H1 (cell line): ENCODE measurements around the gene TNFRSF18. TPM values are rescaled to one million over a fixed set of nuclear protein-coding genes. Genes with fewer than 3 reads are reported as not detected.

Experiments used
- CTCF ChIA-PET: fragments of 300-600 bp; sonication (Branson Sonifier 250); formaldehyde crosslinking; loops from one replicate; lab custom pipeline; 2021; ENCODE audit not compliant: partially characterized antibody; lab: Charles Lee
- POLR2A ChIA-PET: fragments of 300-600 bp; sonication (Branson Sonifier 250); formaldehyde crosslinking; loops from one replicate; lab custom pipeline; 2021; ENCODE audit warnings: inconsistent platforms; ENCODE audit not compliant: partially characterized antibody; lab: Charles Lee
- DNase-seq, 2 experiments: peaks; one replicate each; pipeline versions ENCODE4 v3.0.0 to v3.0.0-alpha.2; 2010 to 2022; ENCODE audit warnings: low spot score in 2 of 2, low read depth in 1 of 2, mixed read lengths in 1 of 2
- FAIRE-seq: peaks from 2 replicates; lab custom pipeline; 2011; peaks lifted over from hg19 to GRCh38; lab: Jason Lieb, UNC
- H2AFZ ChIP-seq: 2 replicates; pipeline ENCODE4 v1.8.1; 2012; ENCODE audit warnings: low read length, inconsistent platforms
- H2AK5ac ChIP-seq: 2 replicates; pipeline ENCODE4 v1.6.1; 2013; ENCODE audit warnings: low read depth, low read length
- H2BK120ac ChIP-seq: replicated peaks from 2 replicates; pipeline ENCODE3; 2013; ENCODE audit warnings: low read depth, low read length, inconsistent platforms
- H2BK12ac ChIP-seq: 2 replicates; pipeline ENCODE4 v1.6.1; 2013; ENCODE audit warnings: low read depth, low read length
- H2BK15ac ChIP-seq: 2 replicates; pipeline ENCODE4 v1.6.1; 2013; ENCODE audit warnings: low read length
- H2BK20ac ChIP-seq: 2 replicates; pipeline ENCODE4 v1.6.1; 2013; ENCODE audit warnings: low read length
- H2BK5ac ChIP-seq: 2 replicates; pipeline ENCODE4 v1.6.1; 2013; ENCODE audit warnings: low read depth, low read length
- H3K14ac ChIP-seq: 2 replicates; pipeline ENCODE4 v1.6.1; 2013; ENCODE audit warnings: inconsistent platforms; ENCODE audit not compliant: insufficient read length
- H3K18ac ChIP-seq: 2 replicates; pipeline ENCODE4 v1.6.1; 2013; ENCODE audit warnings: low read length; ENCODE audit errors: extremely low read depth
- H3K23ac ChIP-seq: 2 replicates; pipeline ENCODE4 v1.6.1; 2013; ENCODE audit warnings: inconsistent platforms; ENCODE audit not compliant: insufficient read length
- H3K23me2 ChIP-seq: 2 replicates; pipeline ENCODE4 v1.6.1; 2013; ENCODE audit warnings: low read depth, low read length
- H3K27ac ChIP-seq: 2 replicates; pipeline ENCODE4 v1.6.1; 2011; ENCODE audit warnings: low read depth, low read length, inconsistent platforms
- H3K27me3 ChIP-seq, 4 experiments: replicated peaks in 1 of 4; 1 replicate in 1 of 4; 2 replicates in 3 of 4; pipeline versions ENCODE4 v1.6.1 to v1.8.1; 2011 to 2013; ENCODE audit warnings: low read length in 3 of 4, mild to moderate bottlenecking in 3 of 4, inconsistent platforms in 2 of 4, mixed read lengths in 2 of 4, moderate library complexity in 1 of 4; ENCODE audit not compliant: control insufficient read depth in 3 of 4, insufficient read depth in 3 of 4; ENCODE audit errors: extremely low read depth in 1 of 4
- H3K36me3 ChIP-seq, 4 experiments: 2 replicates each; pipeline versions ENCODE4 v1.6.1 to v1.8.1; 2011 to 2013; ENCODE audit warnings: mild to moderate bottlenecking in 4 of 4, low read length in 3 of 4, moderate library complexity in 2 of 4, control low read depth in 1 of 4, inconsistent platforms in 1 of 4; ENCODE audit not compliant: insufficient read depth in 4 of 4, control insufficient read depth in 2 of 4
- H3K4ac ChIP-seq: replicated peaks from 2 replicates; pipeline ENCODE3; 2013; ENCODE audit warnings: low read length, low read depth, mixed read lengths, inconsistent platforms; ENCODE audit not compliant: insufficient read length
- H3K4me1 ChIP-seq, 4 experiments: replicated peaks in 1 of 4; 1 replicate in 1 of 4; 2 replicates in 3 of 4; pipeline versions ENCODE4 v1.6.1 to v1.8.1; 2011 to 2013; ENCODE audit warnings: low read length in 3 of 4, inconsistent platforms in 2 of 4, mixed read lengths in 1 of 4; ENCODE audit not compliant: insufficient read depth in 4 of 4, control insufficient read depth in 3 of 4
- H3K4me2 ChIP-seq, 2 experiments: 2 replicates each; pipeline versions ENCODE4 v1.6.1 to v1.8.1; 2011 to 2013; ENCODE audit warnings: low read depth in 2 of 2, low read length in 2 of 2, control low read depth in 1 of 2, inconsistent platforms in 1 of 2, mild to moderate bottlenecking in 1 of 2; ENCODE audit not compliant: insufficient read depth in 1 of 2
- H3K4me3 ChIP-seq, 4 experiments: fragments of 200-600, 300-600 bp in 1 of 4; sonication (generic), shearing (Covaris generic), sonication (Bioruptor Twin) in 1 of 4; 2 replicates each; pipeline versions ENCODE4 v1.5.1 to v1.8.1; 2011 to 2016; ENCODE audit warnings: low read length in 4 of 4, low read depth in 3 of 4, control low read depth in 2 of 4, inconsistent platforms in 2 of 4, mild to moderate bottlenecking in 2 of 4, mixed read lengths in 1 of 4, moderate library complexity in 1 of 4; ENCODE audit not compliant: insufficient read depth in 2 of 4; ENCODE audit errors: extremely low read depth in 1 of 4
- H3K56ac ChIP-seq: replicated peaks from 2 replicates; pipeline ENCODE3; 2013; ENCODE audit warnings: low read depth, mild to moderate bottlenecking, mixed read lengths, low read length, inconsistent platforms; ENCODE audit not compliant: insufficient read length
- H3K79me1 ChIP-seq: 2 replicates; pipeline ENCODE4 v1.6.1; 2013; ENCODE audit warnings: low read depth, low read length, control low read depth
- H3K79me2 ChIP-seq, 2 experiments: 2 replicates each; pipeline versions ENCODE4 v1.6.1 to v1.8.1; 2012 to 2013; ENCODE audit warnings: low read length in 2 of 2, mild to moderate bottlenecking in 2 of 2, inconsistent platforms in 1 of 2; ENCODE audit not compliant: insufficient read depth in 2 of 2, control insufficient read depth in 1 of 2
- H3K9ac ChIP-seq, 4 experiments: replicated peaks in 1 of 4; 1 replicate in 1 of 4; 2 replicates in 3 of 4; pipeline versions ENCODE4 v1.6.1 to v1.8.1; 2011 to 2013; ENCODE audit warnings: low read depth in 3 of 4, low read length in 3 of 4, control low read depth in 2 of 4, mild to moderate bottlenecking in 2 of 4, moderate library complexity in 2 of 4, inconsistent platforms in 1 of 4; ENCODE audit errors: extremely low read depth in 1 of 4
- H3K9me3 ChIP-seq, 2 experiments: 2 replicates each; pipeline versions ENCODE4 v1.6.1 to v1.8.1; 2012 to 2013; ENCODE audit warnings: mild to moderate bottlenecking in 2 of 2, moderate library complexity in 2 of 2, control low read depth in 1 of 2, inconsistent platforms in 1 of 2, low read depth in 1 of 2, low read length in 1 of 2, mixed read lengths in 1 of 2; ENCODE audit not compliant: insufficient read depth in 2 of 2
- H4K20me1 ChIP-seq, 2 experiments: replicated peaks in 1 of 2; 2 replicates each; pipeline versions ENCODE3 to v1.8.1; 2011 to 2013; ENCODE audit warnings: inconsistent platforms in 2 of 2, low read length in 2 of 2, mild to moderate bottlenecking in 1 of 2; ENCODE audit not compliant: insufficient read depth in 2 of 2, control insufficient read depth in 1 of 2
- H4K5ac ChIP-seq: 2 replicates; pipeline ENCODE4 v1.6.1; 2013; ENCODE audit warnings: low read length, low read depth, mixed read lengths, inconsistent platforms; ENCODE audit not compliant: insufficient read length
- H4K8ac ChIP-seq: 2 replicates; pipeline ENCODE4 v1.8.0; 2013; ENCODE audit warnings: mild to moderate bottlenecking, moderate library complexity, low read length, inconsistent platforms; ENCODE audit not compliant: insufficient read depth; ENCODE audit errors: extremely low read depth
- H4K91ac ChIP-seq: replicated peaks from 2 replicates; pipeline ENCODE3; 2013; ENCODE audit warnings: low read length, mixed read lengths, inconsistent platforms; ENCODE audit not compliant: insufficient read length
- EGR1 ChIP-seq: IDR thresholded peaks from 2 replicates; pipeline ENCODE4 v1.6.1; 2011; ENCODE audit warnings: low read depth, low read length, borderline replicate concordance
- EZH2 ChIP-seq: fragments of 200-600 bp; sonication (generic); IDR thresholded peaks from 2 replicates; pipeline ENCODE4 v1.7.1; 2012; ENCODE audit warnings: low read depth, mild to moderate bottlenecking, moderate library complexity, low read length, inconsistent platforms; ENCODE audit not compliant: severe bottlenecking
- PHF8 ChIP-seq: fragments of 200-600 bp; sonication (generic); conservative IDR thresholded peaks from 2 replicates; pipeline ENCODE4 v1.7.1; 2012; ENCODE audit warnings: low read depth, mild to moderate bottlenecking, inconsistent platforms, low read length, moderate library complexity
- POLR2AphosphoS5 ChIP-seq: IDR thresholded peaks from 2 replicates; pipeline ENCODE4 v1.6.1; 2011; ENCODE audit warnings: low read depth, low read length
- POU5F1 ChIP-seq: IDR thresholded peaks from 2 replicates; pipeline ENCODE4 v1.6.1; 2011; ENCODE audit warnings: low read depth, mild to moderate bottlenecking, low read length, moderate library complexity
- SP1 ChIP-seq: IDR thresholded peaks from 2 replicates; pipeline ENCODE4 v1.6.1; 2011; ENCODE audit warnings: low read depth, low read length
- SP4 ChIP-seq: IDR thresholded peaks from 2 replicates; pipeline ENCODE4 v1.6.1; 2012; ENCODE audit warnings: low read length, inconsistent platforms
- WGBS, 2 experiments: shearing (Covaris generic) in 1 of 2; methylation state at CpG; one replicate each; pipeline versions ENCODE4 v1.1.6 to v1.1.7; 2013 to 2015; ENCODE audit warnings: low lambda C conversion rate in 2 of 2, mixed read lengths in 2 of 2, inconsistent platforms in 1 of 2, low coverage in 1 of 2, missing lambda C conversion rate in 1 of 2; ENCODE audit not compliant: insufficient replicate concordance in 2 of 2, insufficient coverage in 1 of 2, insufficient read length in 1 of 2; ENCODE audit errors: extremely low coverage in 1 of 2, missing lambda C conversion rate in 1 of 2; 5-methylcytosine and 5-hydroxymethylcytosine counted together
- polyA plus RNA-seq, 7 experiments: library from polyadenylated mRNA; depleted of rRNA in 3 of 7; stranded (reverse) in 5 of 7; unstranded in 2 of 7; fragments of >200 nt in 5 of 7; fragments of 200-250 nt in 2 of 7; gene quantifications; 1 replicate in 5 of 7; 2 replicates in 1 of 7; 4 replicates in 1 of 7; pipeline versions ENCODE4 v1.2.1 to v1.2.3, GENCODE V29; 2011 to 2013; ENCODE audit warnings: missing spikeins in 2 of 7, mixed read lengths in 2 of 7
- total RNA-seq: library from RNA; stranded (reverse); fragmentation: NEBNext Ultra II Directional; extraction: Animal tissue kit (Norgen Biotek cat#: 25700); gene quantifications from 2 replicates; pipeline ENCODE4 v1.2.1, GENCODE V29; 2021

TNFRSF18 gene
- total and polyA plus RNA-seq, 2 of the 8 experiments (the other 6 are each of a cell fraction or from before 2014, with no cell fraction given) = 1.5 to 2.5 TPM

DNA sequence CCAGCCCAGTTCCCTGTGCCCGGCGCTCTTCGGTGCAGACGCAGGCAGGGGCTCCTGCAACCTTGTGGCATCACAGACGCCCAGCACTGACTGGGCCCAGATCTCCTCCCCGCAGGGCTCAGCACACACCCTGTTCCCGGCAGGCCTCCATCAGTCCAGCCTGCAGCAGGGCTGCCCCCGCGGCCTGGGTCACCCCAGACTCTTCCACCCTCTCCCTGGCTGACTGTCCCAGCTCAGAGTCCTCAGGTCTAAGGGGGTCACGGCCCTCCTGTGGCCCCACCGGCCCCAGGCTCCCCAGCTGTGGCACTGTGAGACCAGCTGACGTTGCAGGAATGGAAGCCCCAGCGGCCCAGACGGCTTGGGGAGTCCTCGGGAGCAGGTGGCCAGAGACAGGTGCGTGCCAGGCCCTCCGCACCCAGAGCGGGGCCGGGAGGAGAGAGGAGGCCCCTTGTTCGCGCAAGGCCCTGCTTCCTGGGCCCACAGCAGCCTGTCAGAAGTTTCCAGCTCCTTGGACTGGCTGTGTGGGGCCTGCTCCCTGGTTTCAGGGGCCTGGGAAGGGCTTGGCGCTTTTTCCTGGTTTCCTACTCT is 29.9 kb upstream of the TNFRSF18 start:
- Histone ChIP-seq H3K4me2 (no peak overlapping the region), H4K8ac (peak overlapping the region; percentile 41; the same call in 1 of the 2 replicates), H3K4ac (no peak overlapping the region), H3K9ac (no peak overlapping the region), H2AFZ (no peak overlapping the region), H4K91ac (no peak overlapping the region), H3K18ac (no peak overlapping the region), H3K9me3 (peaks cover 0 to 9% of the 10 kb centered on the region in 2 experiments; a peak in 2 of 4 replicates), H3K23me2 (peaks cover under 1% of the 10 kb centered on the region; the same call in 1 of the 2 replicates), H2BK120ac (no peak overlapping the region), H2BK12ac (no peak overlapping the region), H3K27me3 (no peaks in the 10 kb centered on the region; a peak in 2 of 7 replicates), H2BK15ac (no peak overlapping the region), H3K36me3 (peaks cover 0 to 8% (median 0%) of the 10 kb centered on the region in 4 experiments; a peak in 1 of 8 replicates), H3K27ac (no peak overlapping the region), H3K56ac (no peak overlapping the region), H3K23ac (no peak overlapping the region), H4K20me1 (peaks cover 2 to 13% of the 10 kb centered on the region in 2 experiments), H2AK5ac (no peak overlapping the region), H3K4me3 (no peak overlapping the region), H3K14ac (no peak overlapping the region), H2BK20ac (no peak overlapping the region), H4K5ac (no peak overlapping the region), H3K79me2 (peaks cover 0 to 8% of the 10 kb centered on the region in 2 experiments; a peak in 1 of 4 replicates), H3K4me1 (peaks cover 0 to 9% (median 3%) of the 10 kb centered on the region in 4 experiments; a peak in 4 of 7 replicates), H3K79me1 (peaks cover 16% of the 10 kb centered on the region), H2BK5ac (no peak overlapping the region)
- CTCF ChIA-PET = interaction anchor here (0.6 to 1.4 kb wide), 6 partner anchors 10 to 172 kb away, joined by 3 to 6 read pairs (median 4); partner anchors contain the start of gene C1QTNF12
- 87% methylated on average over 17 of the region's 22 CpGs; no CpG with 5 or more reads in 1 of the 2 experiments for WGBS, 2 experiments
- POLR2A ChIA-PET = interaction anchor here (0.8 to 1.1 kb wide), 2 partner anchors 11 to 133 kb away, joined by 3 to 5 read pairs; partner anchors contain the start of gene C1QTNF12
- DNase-seq (no peak), FAIRE-seq (no peak)
- no peak for TF ChIP-seq POU5F1
- TF ChIP-seq EZH2 = no peak
- TF ChIP-seq SP4 = no peak
- no peak for TF ChIP-seq POLR2AphosphoS5
- TF ChIP-seq SP1 = no peak
- TF ChIP-seq PHF8 = no peak
- no peak for TF ChIP-seq EGR1
